Mesodermal cell (in vitro differentiated cells): Measurements from ENCODE around the gene IL17RC.
"Not testable (repeated sequence)": the region's sequence is repeated elsewhere in the genome, so short reads cannot be mapped to it uniquely, and the experiment has no call there.

ENCODE experiments used
- H3K27ac ChIP-seq: 2 replicates; pipeline ENCODE4 v1.7.0; 2013; ENCODE audit warnings: mild to moderate bottlenecking, low read depth, low read length, moderate library complexity; ENCODE audit not compliant: severe bottlenecking
- H3K36me3 ChIP-seq: 2 replicates; pipeline ENCODE4 v1.7.1; 2013; ENCODE audit warnings: mild to moderate bottlenecking, low read length, moderate library complexity; ENCODE audit not compliant: control insufficient read depth, insufficient read depth
- H3K4me1 ChIP-seq: one replicate; pipeline ENCODE4 v1.7.1; 2013; ENCODE audit warnings: mild to moderate bottlenecking, low read length; ENCODE audit not compliant: insufficient read depth, control insufficient read depth, poor library complexity, severe bottlenecking
- H3K4me3 ChIP-seq: 2 replicates; pipeline ENCODE4 v1.7.0; 2013; ENCODE audit warnings: low read length, control low read depth, mild to moderate bottlenecking; ENCODE audit not compliant: insufficient read depth, poor library complexity, severe bottlenecking; ENCODE audit errors: extremely low read depth
- H3K9me3 ChIP-seq: 2 replicates; pipeline ENCODE4 v1.7.1; 2013; ENCODE audit warnings: mild to moderate bottlenecking, low read length, moderate library complexity; ENCODE audit not compliant: control insufficient read depth
- WGBS, 2 experiments: methylation state at CpG; one replicate each; pipeline ENCODE4 v1.1.5; 2013; ENCODE audit warnings: missing lambda C conversion rate in 2 of 2; ENCODE audit not compliant: insufficient coverage in 2 of 2; 5-methylcytosine and 5-hydroxymethylcytosine counted together

IL17RC gene

DNA sequence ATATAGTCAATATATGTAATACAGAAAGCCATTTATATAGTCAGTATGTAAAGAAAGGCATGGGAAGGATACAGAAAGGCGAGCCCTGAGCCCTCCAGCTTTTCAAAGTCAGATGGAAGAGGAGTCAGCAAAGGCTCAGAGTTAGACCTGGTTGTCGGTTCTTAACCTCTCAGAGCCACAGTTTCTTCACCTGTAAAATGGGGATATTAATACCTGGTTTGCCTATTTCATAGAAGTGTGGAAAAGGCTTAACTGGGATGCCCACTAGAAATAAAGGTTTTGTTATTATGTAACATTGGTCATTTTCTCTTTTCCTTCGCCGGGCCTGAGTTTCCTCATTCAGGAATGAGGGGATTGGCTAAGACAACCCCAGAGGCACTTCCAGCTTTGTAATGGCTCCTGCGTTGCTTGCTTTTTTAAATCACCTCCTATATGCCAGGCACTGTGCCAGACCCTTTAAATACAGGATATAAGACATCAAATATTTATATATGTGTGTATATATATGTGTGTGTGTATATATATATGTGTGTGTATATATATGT lies 19.1 kb downstream of the IL17RC start:
- peaks cover 30% of the 10 kb centered on the region for H3K36me3 ChIP-seq
- WGBS, 2 experiments: 100% methylated on average over 3 to 4 of the region's 5 CpGs
- H3K4me3 ChIP-seq: no peak overlapping the region

DNA sequence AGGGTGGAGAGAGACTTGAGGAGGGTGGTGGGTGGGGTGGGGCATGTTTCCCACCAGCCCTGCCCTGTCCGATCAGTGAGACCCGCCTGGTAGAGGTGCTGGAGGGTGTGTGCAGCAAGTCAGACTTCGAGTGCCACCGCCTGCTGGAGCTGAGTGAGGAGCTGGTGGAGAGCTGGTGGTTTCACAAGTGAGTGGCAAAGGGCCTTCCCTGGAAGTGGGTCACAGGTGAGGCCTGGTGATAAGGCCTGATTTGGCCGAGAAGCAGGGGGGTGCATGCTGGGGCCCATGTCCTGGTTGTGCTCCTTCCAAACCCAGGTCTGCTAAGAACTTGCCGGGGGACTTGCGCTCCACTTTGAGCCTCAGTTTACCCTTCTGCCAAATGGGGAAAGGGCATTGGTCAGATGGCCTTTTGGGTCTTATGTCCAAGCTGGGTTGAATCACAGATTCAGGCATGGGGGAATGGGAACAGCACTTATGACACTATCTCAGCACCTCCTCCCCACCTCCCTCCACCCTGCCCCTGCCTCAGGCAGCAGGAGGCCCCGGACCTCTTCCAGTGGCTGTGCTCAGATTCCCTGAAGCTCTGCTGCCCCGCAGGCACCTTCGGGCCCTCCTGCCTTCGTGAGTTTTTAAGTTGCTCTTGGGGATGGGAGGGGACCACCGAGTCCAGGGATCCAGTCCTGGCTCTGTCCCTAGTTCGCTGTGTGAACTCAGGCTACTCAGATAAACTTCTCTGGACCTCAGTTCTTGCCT lies 20.8 kb downstream of the IL17RC start:
- 96 to 98% methylated on average over 8 to 10 of the region's 13 CpGs for WGBS, 2 experiments
- H3K4me1 ChIP-seq: no peaks in the 10 kb centered on the region

More for the DNA sequence above, 19.1 kb downstream of the IL17RC start:
- Histone ChIP-seq H3K4me1 (no peaks in the 10 kb centered on the region), H3K9me3 (no peaks in the 10 kb centered on the region), H3K27ac (no peak overlapping the region)

DNA sequence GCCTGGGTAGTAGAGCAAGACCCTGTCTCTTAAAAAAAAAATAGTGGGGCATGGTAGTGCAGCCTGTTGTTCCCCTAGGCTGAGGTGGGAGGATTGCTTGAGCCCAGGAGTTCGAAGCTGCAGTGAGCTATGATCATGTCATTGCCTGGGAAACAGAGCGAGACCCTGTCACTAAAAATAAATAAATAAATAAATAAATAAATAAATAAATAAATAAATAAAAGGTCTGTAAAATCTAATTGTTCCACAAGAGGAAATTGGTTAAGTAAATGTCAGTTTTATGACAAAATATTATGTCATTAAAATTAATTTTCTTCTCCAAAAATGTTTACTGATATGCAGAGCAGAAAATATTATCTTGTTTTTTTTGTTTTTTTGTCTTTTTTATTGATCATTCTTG lies 22.1 kb downstream of the IL17RC start:
- no peaks in the 10 kb centered on the region for H3K4me1 ChIP-seq
- peaks cover 33% of the 10 kb centered on the region for H3K36me3 ChIP-seq
- H3K9me3 ChIP-seq: no peaks in the 10 kb centered on the region
- no peak overlapping the region for H3K27ac ChIP-seq
- no CpG with 5 or more reads among the region's 2 CpGs for WGBS, 2 experiments
- no peak overlapping the region for H3K4me3 ChIP-seq

More for the DNA sequence above, 20.8 kb downstream of the IL17RC start:
- Histone ChIP-seq H3K27ac (no peak overlapping the region), H3K9me3 (no peaks in the 10 kb centered on the region), H3K36me3 (peaks cover 33% of the 10 kb centered on the region), H3K4me3 (no peak overlapping the region)

DNA sequence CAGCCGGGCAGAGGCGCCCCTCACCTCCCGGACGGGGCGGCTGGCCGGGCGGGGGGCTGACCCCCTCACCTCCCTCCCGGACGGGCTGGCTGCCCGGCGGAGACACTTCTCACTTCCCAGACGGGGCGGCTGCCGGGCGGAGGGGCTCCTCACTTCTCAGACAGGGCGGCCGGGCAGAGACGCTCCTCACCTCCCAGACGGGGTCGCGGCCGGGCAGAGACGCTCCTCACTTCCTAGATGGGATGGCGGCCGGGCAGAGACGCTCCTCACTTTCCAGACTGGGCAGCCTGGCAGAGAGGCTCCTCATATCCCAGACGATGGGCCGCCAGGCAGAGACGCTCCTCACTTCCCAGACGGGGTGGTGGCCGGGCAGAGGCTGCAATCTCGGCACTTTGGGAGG lies 23.0 kb downstream of the IL17RC start:
- H3K36me3 ChIP-seq: peaks cover 35% of the 10 kb centered on the region
- not testable (repeated sequence) for H3K27ac ChIP-seq, H3K4me1 ChIP-seq, H3K4me3 ChIP-seq, H3K9me3 ChIP-seq
- WGBS, 2 experiments: no CpG with 5 or more reads among the region's 32 CpGs

DNA sequence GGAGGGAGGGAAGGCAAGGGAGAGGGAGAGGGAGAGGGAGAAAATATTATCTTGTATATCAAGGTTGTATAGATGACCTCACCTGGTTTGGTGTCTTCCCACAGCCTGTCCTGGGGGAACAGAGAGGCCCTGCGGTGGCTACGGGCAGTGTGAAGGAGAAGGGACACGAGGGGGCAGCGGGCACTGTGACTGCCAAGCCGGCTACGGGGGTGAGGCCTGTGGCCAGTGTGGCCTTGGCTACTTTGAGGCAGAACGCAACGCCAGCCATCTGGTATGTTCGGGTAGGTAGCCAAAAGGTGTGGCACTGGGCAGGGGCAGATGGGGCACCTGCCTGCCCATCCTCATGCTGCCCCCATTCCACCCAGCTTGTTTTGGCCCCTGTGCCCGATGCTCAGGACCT lies 23.8 kb downstream of the IL17RC start:
- H3K27ac ChIP-seq: no peak overlapping the region
- H3K4me3 ChIP-seq: no peak overlapping the region
- no peaks in the 10 kb centered on the region for H3K4me1 ChIP-seq
- 96% methylated on average over 9 to 10 of the region's 10 CpGs for WGBS, 2 experiments
- peaks cover 31% of the 10 kb centered on the region for H3K36me3 ChIP-seq
- H3K9me3 ChIP-seq: no peaks in the 10 kb centered on the region

DNA sequence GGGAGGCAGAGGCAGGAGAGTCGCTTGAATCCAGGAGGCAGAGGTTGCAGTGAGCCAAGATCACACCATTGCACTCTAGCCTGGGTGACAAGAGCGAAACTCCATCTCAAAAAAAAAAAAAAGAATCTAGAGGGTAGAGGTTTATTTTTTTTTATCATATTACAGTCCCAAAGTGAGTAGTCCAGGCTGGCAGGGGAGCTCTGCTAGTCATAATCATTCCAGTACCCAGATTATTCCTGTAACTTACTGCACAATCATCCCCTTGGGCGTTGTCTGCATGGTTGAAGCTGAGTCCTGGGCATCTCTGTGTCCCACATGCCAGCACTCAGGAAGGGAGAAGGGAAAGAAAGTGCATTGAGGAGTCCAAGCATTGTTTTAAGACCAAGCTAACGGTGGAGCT lies 25.3 kb downstream of the IL17RC start:
- peaks cover 18% of the 10 kb centered on the region for H3K36me3 ChIP-seq
- H3K9me3 ChIP-seq: no peaks in the 10 kb centered on the region
- no peaks in the 10 kb centered on the region for H3K4me1 ChIP-seq
- no peak overlapping the region for H3K27ac ChIP-seq
- 67 to 82% methylated on average over 1 to 3 of the region's 4 CpGs for WGBS, 2 experiments
- H3K4me3 ChIP-seq: no peak overlapping the region

DNA sequence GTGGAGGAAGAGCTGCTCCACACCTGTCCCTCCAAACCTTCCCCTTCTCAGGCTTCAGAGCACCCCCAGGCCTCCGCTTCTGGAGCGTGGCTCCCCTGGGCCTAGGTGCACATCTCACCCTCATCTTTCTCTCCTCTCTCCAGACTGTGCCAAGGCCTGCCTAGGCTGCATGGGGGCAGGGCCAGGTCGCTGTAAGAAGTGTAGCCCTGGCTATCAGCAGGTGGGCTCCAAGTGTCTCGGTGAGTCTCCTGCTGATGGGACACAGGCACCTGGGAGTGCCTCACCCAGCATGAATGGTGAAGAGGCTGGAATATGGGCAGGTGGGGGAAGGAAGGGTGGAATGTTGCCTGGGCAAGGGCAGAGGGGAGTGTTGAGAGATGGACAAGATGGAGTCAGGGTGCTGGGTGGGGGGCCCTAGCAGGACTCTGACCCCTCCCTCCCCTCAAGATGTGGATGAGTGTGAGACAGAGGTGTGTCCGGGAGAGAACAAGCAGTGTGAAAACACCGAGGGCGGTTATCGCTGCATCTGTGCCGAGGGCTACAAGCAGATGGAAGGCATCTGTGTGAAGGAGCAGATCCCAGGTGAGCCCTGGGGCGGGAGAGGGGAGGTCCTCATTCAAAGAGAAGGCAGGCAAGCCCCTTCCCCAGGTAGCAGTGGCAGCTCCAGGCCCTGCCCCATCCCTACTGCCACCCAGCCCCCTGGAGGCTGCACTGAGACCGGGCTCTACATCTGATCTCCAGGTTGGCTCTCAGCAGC lies 26.2 kb downstream of the IL17RC start:
- Histone ChIP-seq H3K9me3 (no peaks in the 10 kb centered on the region), H3K4me1 (no peaks in the 10 kb centered on the region), H3K36me3 (peaks cover 11% of the 10 kb centered on the region), H3K4me3 (no peak overlapping the region), H3K27ac (no peak overlapping the region)
- 83 to 97% methylated on average over 4 to 9 of the region's 11 CpGs for WGBS, 2 experiments

DNA sequence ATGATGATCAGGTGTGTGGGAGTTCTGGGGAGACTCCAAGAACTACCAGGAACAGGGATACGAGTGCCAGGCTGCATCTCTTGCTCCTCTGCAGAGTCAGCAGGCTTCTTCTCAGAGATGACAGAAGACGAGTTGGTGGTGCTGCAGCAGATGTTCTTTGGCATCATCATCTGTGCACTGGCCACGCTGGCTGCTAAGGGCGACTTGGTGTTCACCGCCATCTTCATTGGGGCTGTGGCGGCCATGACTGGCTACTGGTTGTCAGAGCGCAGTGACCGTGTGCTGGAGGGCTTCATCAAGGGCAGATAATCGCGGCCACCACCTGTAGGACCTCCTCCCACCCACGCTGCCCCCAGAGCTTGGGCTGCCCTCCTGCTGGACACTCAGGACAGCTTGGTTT lies 27.4 kb downstream of the IL17RC start:
- H3K36me3 ChIP-seq: peaks cover 11% of the 10 kb centered on the region
- H3K4me3 ChIP-seq: no peak overlapping the region
- no peak overlapping the region for H3K27ac ChIP-seq
- H3K4me1 ChIP-seq: no peaks in the 10 kb centered on the region
- 95 to 98% methylated on average over 8 of the region's 11 CpGs for WGBS, 2 experiments
- no peaks in the 10 kb centered on the region for H3K9me3 ChIP-seq

DNA sequence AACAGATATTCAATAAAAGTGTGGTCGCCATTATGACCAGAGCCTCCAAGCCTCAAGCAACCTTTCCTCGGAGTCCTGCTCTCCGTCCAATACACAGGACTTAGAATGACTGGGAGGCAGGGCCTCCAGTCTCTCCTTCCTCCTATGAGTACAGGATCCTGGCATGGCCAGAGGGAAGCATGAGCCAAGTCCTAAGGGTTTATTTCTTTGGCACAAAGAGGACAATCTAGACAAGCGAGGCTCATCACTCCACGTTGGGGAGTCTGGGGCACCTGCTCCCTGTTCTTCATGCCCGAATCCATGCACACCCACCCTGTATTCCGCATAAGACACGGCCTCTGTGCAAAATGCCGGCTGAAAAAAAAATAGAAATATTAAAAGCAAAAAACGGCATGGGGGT lies 28.5 kb downstream of the IL17RC start:
- no peaks in the 10 kb centered on the region for H3K9me3 ChIP-seq
- H3K27ac ChIP-seq: no peak overlapping the region
- H3K4me3 ChIP-seq: no peak overlapping the region
- WGBS, 2 experiments: 96 to 98% methylated on average over 8 of the region's 10 CpGs
- H3K36me3 ChIP-seq: peaks cover 11% of the 10 kb centered on the region
- no peaks in the 10 kb centered on the region for H3K4me1 ChIP-seq

DNA sequence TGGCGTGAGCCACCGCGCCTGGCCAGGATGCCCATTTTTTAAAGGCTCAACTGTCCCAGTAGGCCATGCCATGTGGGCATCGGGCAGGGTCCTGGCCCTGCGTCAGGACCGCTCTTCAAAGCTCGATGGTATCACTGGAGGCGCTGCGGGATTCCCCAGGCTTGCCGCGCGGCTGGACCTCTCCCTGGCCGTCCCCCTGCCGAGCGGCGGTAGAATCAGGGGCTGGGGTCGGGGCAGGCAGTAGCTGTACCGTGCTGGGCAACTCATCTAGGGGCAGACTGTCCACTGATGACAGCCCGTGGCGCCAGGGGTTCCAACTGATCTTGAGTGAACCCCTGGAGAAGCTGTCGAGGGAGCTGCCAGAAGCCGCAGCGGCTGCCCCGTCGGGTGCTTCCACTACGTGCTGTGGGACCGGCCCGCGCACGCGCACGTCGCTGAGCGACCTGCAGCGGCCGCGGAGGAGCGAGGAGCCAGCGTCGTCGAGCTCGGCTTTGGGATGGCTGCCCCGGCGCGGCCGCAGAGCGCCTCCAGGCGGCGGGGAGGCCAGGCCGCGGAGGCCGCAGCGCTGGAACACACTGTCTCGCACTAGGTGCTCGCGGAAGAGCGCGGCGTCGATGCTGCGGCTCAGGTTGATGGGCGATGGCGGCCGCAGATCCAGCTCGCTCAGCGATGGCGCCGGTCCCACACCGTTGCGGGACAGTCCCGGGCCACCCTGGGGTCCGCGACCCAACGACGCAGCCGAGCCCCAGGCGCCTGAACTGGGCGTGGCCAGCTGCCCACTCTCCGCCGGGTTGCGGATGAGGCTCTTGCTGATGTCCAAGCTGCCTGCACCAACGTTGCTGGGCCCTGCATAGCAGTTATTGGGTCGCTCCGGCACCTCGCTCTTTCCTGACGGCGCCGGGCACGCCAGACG lies 29.5 kb downstream of the IL17RC start:
- Histone ChIP-seq H3K4me3 (peak overlapping the region; percentile 51), H3K27ac (no peak overlapping the region), H3K4me1 (no peaks in the 10 kb centered on the region), H3K9me3 (no peaks in the 10 kb centered on the region), H3K36me3 (peaks cover 3% of the 10 kb centered on the region)
- WGBS, 2 experiments: 12% methylated on average over 71 to 90 of the region's 90 CpGs
